ENCODE data around the gene GRID1.

- TF ChIP-seq CTCF (IDR thresholded peaks at IDR 0.05 in 8 of 11, conservative IDR thresholded peaks at IDR 0.05 in 3 of 11) (no peak), POLR2A (IDR thresholded peaks at IDR 0.05) (no peak), POLR2AphosphoS5 (IDR thresholded peaks at IDR 0.05) (no peak)
Observed at GRCh38 chr10:85917601-85918000, 449.0 kb downstream of the GRID1 start.
